ENCODE data around the gene INPP5A. TPM values are rescaled to one million over a fixed set of nuclear protein-coding genes. Genes with fewer than 3 reads are reported as not detected.

Gene INPP5A
- total RNA-seq, 1 donor from 2014 or later: 14.2 TPM

DNA sequence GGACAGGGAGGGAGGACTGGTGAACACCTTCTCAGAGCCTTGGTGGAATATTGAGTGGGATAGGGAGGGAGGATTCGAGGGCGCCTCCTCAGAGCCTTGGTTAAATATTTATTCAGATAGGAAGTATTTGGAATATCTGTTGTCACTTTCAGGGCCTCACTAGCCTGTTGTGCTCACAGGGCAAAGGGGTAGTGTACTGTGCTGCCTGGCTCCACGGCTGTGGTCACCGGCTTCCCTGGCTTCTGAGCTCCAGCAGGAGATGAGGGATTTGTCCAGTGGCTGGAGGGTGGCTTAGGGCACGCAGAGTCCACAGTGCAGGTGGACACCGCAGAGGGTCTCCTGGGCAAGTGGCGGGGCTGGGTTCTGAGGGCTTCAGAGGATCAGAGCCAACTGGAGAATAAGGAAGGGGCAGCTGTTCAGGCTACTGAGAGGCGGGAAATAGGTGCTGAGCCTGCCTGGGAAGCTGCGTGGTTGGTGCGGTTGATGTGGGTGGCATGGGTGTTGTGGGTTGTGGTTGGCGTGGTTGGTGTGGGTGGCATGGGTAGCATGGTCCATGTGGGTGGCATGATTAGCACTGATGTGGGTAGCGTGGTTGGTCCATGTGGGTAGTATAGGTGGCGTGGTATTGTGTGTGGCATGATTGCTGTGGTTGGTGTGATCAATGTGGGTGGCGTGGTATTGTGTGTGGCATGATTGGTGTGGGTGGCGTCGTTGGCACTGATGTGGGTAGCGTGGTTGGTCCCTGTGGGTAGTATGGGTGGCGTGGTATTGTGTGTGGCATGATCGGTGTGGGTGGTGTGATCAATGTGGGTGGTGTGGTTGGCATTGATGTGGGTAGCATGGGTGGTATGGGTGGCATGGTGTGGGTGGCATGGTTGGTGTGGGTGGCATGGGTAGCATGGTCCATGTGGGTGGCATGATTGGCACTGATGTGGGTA lies 16.7 kb downstream of the INPP5A start:
- Histone ChIP-seq H3K9me3 (ENCODE audit: low read depth) (no peaks in the 10 kb centered on the region), H3K9ac (no peak overlapping the region), H3K27ac (no peak overlapping the region), H3K4me3 (no peak overlapping the region), H3F3A (ENCODE audit: low read depth) (no peaks in the 10 kb centered on the region), H3K79me2 (ENCODE audit: low read depth) (peaks cover 14% of the 10 kb centered on the region), H3K36me3 (no peaks in the 10 kb centered on the region), H3K4me2 (no peak overlapping the region), H2AFZ (replicated peaks) (no peak overlapping the region), H3K27me3 (no peaks in the 10 kb centered on the region), H4K20me1 (ENCODE audit: low read depth) (peaks cover 32% of the 10 kb centered on the region), H3K4me1 (no peaks in the 10 kb centered on the region)
- DNase-seq (ENCODE audit: low spot score): no peak
- Mint-ChIP-seq H3K36me3 (peaks cover 2% of the 10 kb centered on the region), H3K27me3 (ENCODE audit: insufficient read depth, low read depth) (peaks cover 2% of the 10 kb centered on the region), H3K4me3 (no peak overlapping the region), H3K4me1 (peaks cover 4% of the 10 kb centered on the region), H3K27ac (no peak overlapping the region), H3K9me3 (no peaks in the 10 kb centered on the region)
- TF ChIP-seq EZH2phosphoT487 (IDR thresholded peaks at IDR 0.05): no peak
- no peak for TF ChIP-seq EZH2 (IDR thresholded peaks at IDR 0.05)
- TF ChIP-seq, protein P1, sequence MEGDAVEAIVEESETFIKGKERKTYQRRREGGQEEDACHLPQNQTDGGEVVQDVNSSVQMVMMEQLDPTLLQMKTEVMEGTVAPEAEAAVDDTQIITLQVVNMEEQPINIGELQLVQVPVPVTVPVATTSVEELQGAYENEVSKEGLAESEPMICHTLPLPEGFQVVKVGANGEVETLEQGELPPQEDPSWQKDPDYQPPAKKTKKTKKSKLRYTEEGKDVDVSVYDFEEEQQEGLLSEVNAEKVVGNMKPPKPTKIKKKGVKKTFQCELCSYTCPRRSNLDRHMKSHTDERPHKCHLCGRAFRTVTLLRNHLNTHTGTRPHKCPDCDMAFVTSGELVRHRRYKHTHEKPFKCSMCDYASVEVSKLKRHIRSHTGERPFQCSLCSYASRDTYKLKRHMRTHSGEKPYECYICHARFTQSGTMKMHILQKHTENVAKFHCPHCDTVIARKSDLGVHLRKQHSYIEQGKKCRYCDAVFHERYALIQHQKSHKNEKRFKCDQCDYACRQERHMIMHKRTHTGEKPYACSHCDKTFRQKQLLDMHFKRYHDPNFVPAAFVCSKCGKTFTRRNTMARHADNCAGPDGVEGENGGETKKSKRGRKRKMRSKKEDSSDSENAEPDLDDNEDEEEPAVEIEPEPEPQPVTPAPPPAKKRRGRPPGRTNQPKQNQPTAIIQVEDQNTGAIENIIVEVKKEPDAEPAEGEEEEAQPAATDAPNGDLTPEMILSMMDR (IDR thresholded peaks at IDR 0.05): no peak

DNA sequence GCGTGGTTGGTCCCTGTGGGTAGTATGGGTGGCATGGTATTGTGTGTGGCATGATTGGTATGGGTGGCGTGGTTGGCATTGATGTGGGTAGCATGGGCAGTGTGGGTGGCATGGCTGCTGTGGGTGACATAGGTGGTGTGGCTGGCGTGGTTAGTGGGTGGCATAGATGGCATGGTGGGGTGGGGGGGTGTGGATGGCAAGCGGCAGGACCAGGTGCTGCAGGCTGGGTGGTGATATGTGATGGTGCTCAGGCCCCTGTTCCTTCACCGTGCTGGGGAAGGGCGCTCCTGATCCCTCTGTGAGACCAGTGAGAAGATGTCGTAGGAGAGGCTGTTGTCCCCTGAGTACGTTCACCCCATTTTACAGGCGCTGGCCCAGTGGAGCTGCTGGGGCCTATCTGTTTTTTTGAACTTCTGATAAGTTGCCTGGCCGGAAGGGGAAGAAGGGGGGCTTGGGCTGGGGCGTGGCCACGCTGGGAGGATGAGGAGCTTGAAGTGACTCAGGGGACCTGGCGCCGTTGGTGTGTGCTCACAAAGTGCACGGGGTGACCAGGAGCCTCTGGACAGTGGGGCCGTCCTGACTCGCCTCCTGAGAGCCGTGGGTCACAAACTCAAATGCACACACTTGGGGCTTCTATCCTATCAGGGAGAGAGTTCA lies 17.5 kb downstream of the INPP5A start:
- peaks cover 14% of the 10 kb centered on the region for H3K79me2 ChIP-seq (ENCODE audit: low read depth)
- H3K27ac Mint-ChIP-seq: no peak overlapping the region

DNA sequence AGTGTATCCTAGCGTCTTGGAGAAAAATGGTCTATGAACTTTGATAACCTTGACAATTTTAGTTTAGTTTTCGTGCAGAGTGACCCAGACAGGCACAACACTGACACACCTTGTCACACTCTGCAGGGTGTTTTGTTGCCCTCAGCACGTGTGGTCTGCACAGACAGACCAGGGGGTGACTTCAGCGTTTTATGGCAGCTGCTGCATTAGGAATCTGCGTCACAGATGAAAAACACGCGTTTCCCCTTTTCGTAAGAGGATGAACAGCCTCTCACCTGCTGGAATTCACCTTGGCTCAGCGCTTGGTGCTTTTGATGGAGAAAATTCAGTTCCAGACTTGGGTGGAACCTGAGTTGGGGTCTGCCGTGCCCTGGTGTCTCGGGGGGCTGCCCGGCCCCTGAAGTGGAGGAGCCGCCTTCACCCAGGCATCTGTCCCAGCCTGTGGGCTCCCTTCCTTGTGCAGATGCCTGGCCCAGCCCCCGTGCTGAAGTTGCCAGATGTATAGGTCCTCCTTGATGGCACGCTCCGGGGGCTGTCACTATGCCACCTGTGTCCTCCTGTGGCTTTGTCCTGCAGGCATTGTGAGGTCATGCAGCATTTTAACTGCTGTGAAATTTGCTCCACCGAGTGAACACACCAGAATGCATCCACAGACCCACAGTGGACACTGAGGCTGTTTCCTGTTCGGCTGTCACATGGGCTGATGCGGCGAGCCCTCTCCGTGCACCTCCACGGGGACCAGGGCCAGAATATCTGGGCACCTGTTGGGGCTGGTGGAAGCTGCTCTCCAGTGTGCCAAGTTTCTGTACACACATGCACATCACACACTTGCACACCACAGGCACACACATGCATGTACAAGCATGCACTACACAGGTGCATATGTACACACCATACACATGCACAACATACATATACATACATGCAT lies 18.3 kb downstream of the INPP5A start:
- Mint-ChIP-seq H3K9me3 (no peaks in the 10 kb centered on the region), H3K4me1 (peaks cover 4% of the 10 kb centered on the region), H3K27me3 (ENCODE audit: insufficient read depth, low read depth) (no peaks in the 10 kb centered on the region), H3K4me3 (no peak overlapping the region), H3K36me3 (peaks cover 4% of the 10 kb centered on the region), H3K27ac (no peak overlapping the region)
- H3K27ac ChIP-seq: no peak overlapping the region
- H3K4me3 ChIP-seq: no peak overlapping the region
- no peaks in the 10 kb centered on the region for H3K27me3 ChIP-seq
- TF ChIP-seq EZH2 (IDR thresholded peaks at IDR 0.05) (no peak), EZH2phosphoT487 (IDR thresholded peaks at IDR 0.05) (no peak)
- TF ChIP-seq, protein P1 (IDR thresholded peaks at IDR 0.05): no peak
- H3F3A ChIP-seq (ENCODE audit: low read depth): no peaks in the 10 kb centered on the region
- no peaks in the 10 kb centered on the region for H3K4me1 ChIP-seq
- no peaks in the 10 kb centered on the region for H3K9me3 ChIP-seq (ENCODE audit: low read depth)
- peaks cover 14% of the 10 kb centered on the region for H3K79me2 ChIP-seq (ENCODE audit: low read depth)
- H4K20me1 ChIP-seq (ENCODE audit: low read depth): peaks cover 27% of the 10 kb centered on the region
- no peaks in the 10 kb centered on the region for H3K36me3 ChIP-seq
- no peak overlapping the region for H3K4me2 ChIP-seq
- H2AFZ ChIP-seq (replicated peaks): no peak overlapping the region
- no peak for DNase-seq (ENCODE audit: low spot score)
- H3K9ac ChIP-seq: no peak overlapping the region

More for the DNA sequence above, 17.5 kb downstream of the INPP5A start:
- H2AFZ ChIP-seq (replicated peaks): no peak overlapping the region
- Mint-ChIP-seq H3K9me3 (no peaks in the 10 kb centered on the region), H3K27me3 (ENCODE audit: insufficient read depth, low read depth) (peaks cover 2% of the 10 kb centered on the region), H3K36me3 (peaks cover 4% of the 10 kb centered on the region), H3K4me1 (peaks cover 4% of the 10 kb centered on the region), H3K4me3 (no peak overlapping the region)
- no peaks in the 10 kb centered on the region for H3K27me3 ChIP-seq
- TF ChIP-seq EZH2 (IDR thresholded peaks at IDR 0.05) (no peak), EZH2phosphoT487 (IDR thresholded peaks at IDR 0.05) (no peak)
- no peak for DNase-seq (ENCODE audit: low spot score)
- H3K9me3 ChIP-seq (ENCODE audit: low read depth): no peaks in the 10 kb centered on the region
- no peaks in the 10 kb centered on the region for H3K36me3 ChIP-seq
- peaks cover 31% of the 10 kb centered on the region for H4K20me1 ChIP-seq (ENCODE audit: low read depth)
- no peaks in the 10 kb centered on the region for H3K4me1 ChIP-seq
- H3K27ac ChIP-seq: no peak overlapping the region
- H3K4me2 ChIP-seq: no peak overlapping the region
- H3K4me3 ChIP-seq: no peak overlapping the region
- no peak overlapping the region for H3K9ac ChIP-seq
- no peaks in the 10 kb centered on the region for H3F3A ChIP-seq (ENCODE audit: low read depth)
